ENCODE results near the gene ACSL3. TPM values are rescaled to one million over a fixed set of nuclear protein-coding genes. Genes with fewer than 3 reads are reported as not detected.

ACSL3 gene
- total and polyA plus RNA-seq, 2 experiments from 2014 or later = 48.6 to 61.5 TPM

- Histone ChIP-seq H3K27me3 (replicated peaks; ENCODE audit: insufficient read depth) (no peaks in the 10 kb centered on the region), H3F3A (ENCODE audit: insufficient read depth) (peaks cover 30% of the 10 kb centered on the region), H3K9me2 (ENCODE audit: insufficient read depth) (no peaks in the 10 kb centered on the region), H3K9ac (no peak overlapping the region), H4K20me1 (ENCODE audit: insufficient read depth) (no peaks in the 10 kb centered on the region), H3K27ac (no peak overlapping the region), H3K79me2 (ENCODE audit: insufficient read depth) (peaks cover 8% of the 10 kb centered on the region; the same call in 1 of the 2 replicates), H3K4me2 (ENCODE audit: unreplicated experiment) (no peak overlapping the region), H3K4me1 (ENCODE audit: insufficient read depth) (peaks cover 33% of the 10 kb centered on the region), H3K4me3 (no peak overlapping the region), H3K9me3 (ENCODE audit: low read depth) (no peaks in the 10 kb centered on the region), H3K36me3 (ENCODE audit: low read depth) (peaks cover 18% of the 10 kb centered on the region; the same call in 1 of the 2 replicates), H2AFZ (no peak overlapping the region)
- TF ChIP-seq EZH2phosphoT487 (IDR thresholded peaks at IDR 0.05; ENCODE audit: insufficient read depth, low read depth) (no peak), EZH2 (IDR thresholded peaks at IDR 0.05; ENCODE audit: insufficient read depth, poor library complexity, severe bottlenecking) (no peak)
- WGBS, 2 experiments (ENCODE audit: low coverage in 1 of 2, low lambda C conversion rate in 2 of 2, missing lambda C conversion rate in 2 of 2) = 90 to 92% methylated on average over 2 of the region's 2 CpGs
- peak; percentile 42 for DNase-seq
- in situ Hi-C loops (cut with MboI) = no loop called here
Measured at GRCh38 chr2:222939979-222940378, 79.1 kb downstream of the ACSL3 start.

GRCh38 chr2:222941510-222942032, 80.7 kb downstream of the ACSL3 start:
- Histone ChIP-seq H3K9me2 (ENCODE audit: insufficient read depth) (no peaks in the 10 kb centered on the region), H3K4me2 (ENCODE audit: unreplicated experiment) (no peak overlapping the region), H2AFZ (no peak overlapping the region), H3K4me3 (no peak overlapping the region), H4K20me1 (ENCODE audit: insufficient read depth) (no peaks in the 10 kb centered on the region), H3K36me3 (ENCODE audit: low read depth) (peaks cover 7% of the 10 kb centered on the region; the same call in 1 of the 2 replicates), H3K79me2 (ENCODE audit: insufficient read depth) (peaks cover 8% of the 10 kb centered on the region; the same call in 1 of the 2 replicates), H3K27ac (no peak overlapping the region), H3K4me1 (ENCODE audit: insufficient read depth) (peaks cover 43% of the 10 kb centered on the region), H3K9ac (no peak overlapping the region), H3K27me3 (replicated peaks; ENCODE audit: insufficient read depth) (no peaks in the 10 kb centered on the region), H3K9me3 (ENCODE audit: low read depth) (no peaks in the 10 kb centered on the region), H3F3A (ENCODE audit: insufficient read depth) (peaks cover 39% of the 10 kb centered on the region)
- in situ Hi-C loops (cut with MboI) = no loop called here
- peak; percentile 52 for DNase-seq
- WGBS, 2 experiments (ENCODE audit: low coverage in 1 of 2, low lambda C conversion rate in 2 of 2, missing lambda C conversion rate in 2 of 2) = 85 to 91% methylated on average over 7 of the region's 7 CpGs
- no peak for TF ChIP-seq EZH2phosphoT487 (IDR thresholded peaks at IDR 0.05; ENCODE audit: insufficient read depth, low read depth)
- TF ChIP-seq EZH2 (IDR thresholded peaks at IDR 0.05; ENCODE audit: insufficient read depth, poor library complexity, severe bottlenecking) = no peak

DNA sequence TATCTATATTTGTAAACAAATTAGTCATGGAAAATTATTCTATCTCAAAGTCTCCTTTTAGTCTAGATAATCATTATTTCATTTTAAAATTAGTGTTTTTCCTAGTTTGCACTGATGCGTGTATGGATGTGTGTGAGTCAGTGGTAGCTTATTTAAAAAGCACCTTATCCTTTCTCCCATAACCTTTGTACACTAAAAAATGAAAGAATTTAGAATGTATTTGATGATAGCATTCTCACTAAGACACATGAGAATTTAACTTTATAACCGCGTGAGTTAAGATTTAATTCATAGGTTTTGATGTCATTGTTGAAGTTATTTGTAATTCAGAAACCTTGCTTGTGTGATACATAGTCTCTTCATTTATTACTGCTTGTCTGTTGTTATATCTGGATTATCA, 81.7 kb downstream of the ACSL3 start:
- 98% methylated on average over 3 of the region's 3 CpGs for WGBS, 2 experiments (ENCODE audit: low coverage in 1 of 2, low lambda C conversion rate in 2 of 2, missing lambda C conversion rate in 2 of 2)
- H3K4me2 ChIP-seq (ENCODE audit: unreplicated experiment) = no peak overlapping the region
- H3K9ac ChIP-seq = no peak overlapping the region
- H3K36me3 ChIP-seq (ENCODE audit: low read depth) = peaks cover 7% of the 10 kb centered on the region; the same call in 1 of the 2 replicates
- no peaks in the 10 kb centered on the region for H3K9me3 ChIP-seq (ENCODE audit: low read depth)
- no peak overlapping the region for H3K4me3 ChIP-seq
- no peak for TF ChIP-seq EZH2phosphoT487 (IDR thresholded peaks at IDR 0.05; ENCODE audit: insufficient read depth, low read depth)
- TF ChIP-seq EZH2 (IDR thresholded peaks at IDR 0.05; ENCODE audit: insufficient read depth, poor library complexity, severe bottlenecking) = no peak
- no peaks in the 10 kb centered on the region for H3K9me2 ChIP-seq (ENCODE audit: insufficient read depth)
- in situ Hi-C loops (cut with MboI) = no loop called here
- H3K4me1 ChIP-seq (ENCODE audit: insufficient read depth) = peaks cover 43% of the 10 kb centered on the region
- no peaks in the 10 kb centered on the region for H3K27me3 ChIP-seq (replicated peaks; ENCODE audit: insufficient read depth)
- no peaks in the 10 kb centered on the region for H4K20me1 ChIP-seq (ENCODE audit: insufficient read depth)
- H3K79me2 ChIP-seq (ENCODE audit: insufficient read depth) = peaks cover 8% of the 10 kb centered on the region; the same call in 1 of the 2 replicates
- no peak for DNase-seq
- H3F3A ChIP-seq (ENCODE audit: insufficient read depth) = peaks cover 39% of the 10 kb centered on the region
- H2AFZ ChIP-seq = no peak overlapping the region
- H3K27ac ChIP-seq = no peak overlapping the region

DNA sequence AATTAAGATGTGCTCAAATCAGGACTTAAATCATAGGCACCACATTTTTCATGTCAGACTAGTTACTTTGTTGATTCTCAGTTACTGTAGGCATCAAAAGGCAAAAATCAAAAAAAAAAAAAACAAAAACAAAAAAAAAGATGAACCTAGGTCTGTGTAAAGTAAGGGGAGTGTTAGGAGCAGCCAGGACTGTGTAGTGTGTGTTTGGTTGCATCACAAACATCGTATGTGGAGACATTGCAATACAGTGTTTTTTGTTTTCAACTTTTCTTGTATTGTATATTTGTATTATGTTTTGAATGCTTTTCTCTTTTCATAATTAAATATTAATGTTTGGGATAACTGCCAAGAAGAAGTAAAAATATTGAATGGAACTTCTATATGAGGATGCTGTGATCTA, 82.1 kb downstream of the ACSL3 start:
- Histone ChIP-seq H4K20me1 (ENCODE audit: insufficient read depth) (no peaks in the 10 kb centered on the region), H3K27me3 (replicated peaks; ENCODE audit: insufficient read depth) (no peaks in the 10 kb centered on the region), H3K9ac (no peak overlapping the region), H3K4me1 (ENCODE audit: insufficient read depth) (peaks cover 43% of the 10 kb centered on the region), H3K9me3 (ENCODE audit: low read depth) (no peaks in the 10 kb centered on the region), H3K36me3 (ENCODE audit: low read depth) (peaks cover 7% of the 10 kb centered on the region; the same call in 1 of the 2 replicates), H2AFZ (no peak overlapping the region), H3K79me2 (ENCODE audit: insufficient read depth) (peaks cover 8% of the 10 kb centered on the region; the same call in 1 of the 2 replicates), H3F3A (ENCODE audit: insufficient read depth) (peaks cover 39% of the 10 kb centered on the region), H3K4me3 (no peak overlapping the region), H3K4me2 (ENCODE audit: unreplicated experiment) (peak overlapping the region; percentile 84), H3K27ac (peak overlapping the region; percentile 50), H3K9me2 (ENCODE audit: insufficient read depth) (no peaks in the 10 kb centered on the region)
- in situ Hi-C loops (cut with MboI) = no loop called here
- WGBS, 2 experiments (ENCODE audit: low coverage in 1 of 2, low lambda C conversion rate in 2 of 2, missing lambda C conversion rate in 2 of 2) = 95 to 97% methylated on average over 1 of the region's 1 CpG
- no peak for DNase-seq
- TF ChIP-seq EZH2phosphoT487 (IDR thresholded peaks at IDR 0.05; ENCODE audit: insufficient read depth, low read depth) (no peak), EZH2 (IDR thresholded peaks at IDR 0.05; ENCODE audit: insufficient read depth, poor library complexity, severe bottlenecking) (no peak)

Data from GM23248 (cell line).